ENCODE measurements around the gene SMYD2.

DNA sequence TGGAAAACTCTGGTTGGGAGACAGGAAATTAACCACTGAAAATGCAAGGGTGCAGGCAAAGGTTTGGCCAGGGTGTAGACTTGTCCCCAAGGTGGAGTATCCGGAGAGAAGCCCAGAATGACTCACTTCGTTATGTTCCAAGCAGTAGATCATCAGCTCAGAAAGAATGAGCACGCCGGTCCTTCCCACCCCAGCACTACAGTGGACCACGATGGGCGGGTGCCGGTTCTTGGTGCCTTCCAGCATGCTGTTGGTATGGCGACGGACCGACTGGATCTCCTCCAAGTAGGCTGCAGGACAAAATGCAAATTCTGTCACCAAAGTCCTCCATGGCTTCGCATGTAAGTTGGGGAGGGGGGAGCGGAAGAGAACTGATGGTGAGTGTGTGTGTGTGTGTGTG lies 83.4 kb downstream of the SMYD2 start:
- TF ChIP-seq, protein P1, sequence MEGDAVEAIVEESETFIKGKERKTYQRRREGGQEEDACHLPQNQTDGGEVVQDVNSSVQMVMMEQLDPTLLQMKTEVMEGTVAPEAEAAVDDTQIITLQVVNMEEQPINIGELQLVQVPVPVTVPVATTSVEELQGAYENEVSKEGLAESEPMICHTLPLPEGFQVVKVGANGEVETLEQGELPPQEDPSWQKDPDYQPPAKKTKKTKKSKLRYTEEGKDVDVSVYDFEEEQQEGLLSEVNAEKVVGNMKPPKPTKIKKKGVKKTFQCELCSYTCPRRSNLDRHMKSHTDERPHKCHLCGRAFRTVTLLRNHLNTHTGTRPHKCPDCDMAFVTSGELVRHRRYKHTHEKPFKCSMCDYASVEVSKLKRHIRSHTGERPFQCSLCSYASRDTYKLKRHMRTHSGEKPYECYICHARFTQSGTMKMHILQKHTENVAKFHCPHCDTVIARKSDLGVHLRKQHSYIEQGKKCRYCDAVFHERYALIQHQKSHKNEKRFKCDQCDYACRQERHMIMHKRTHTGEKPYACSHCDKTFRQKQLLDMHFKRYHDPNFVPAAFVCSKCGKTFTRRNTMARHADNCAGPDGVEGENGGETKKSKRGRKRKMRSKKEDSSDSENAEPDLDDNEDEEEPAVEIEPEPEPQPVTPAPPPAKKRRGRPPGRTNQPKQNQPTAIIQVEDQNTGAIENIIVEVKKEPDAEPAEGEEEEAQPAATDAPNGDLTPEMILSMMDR (IDR thresholded peaks at IDR 0.05), result no peak
- TF ChIP-seq EP300 (IDR thresholded peaks at IDR 0.05), result no peak
